ENCODE data around the gene DDIT4L.

- no peak for TF ChIP-seq CTCF (IDR thresholded peaks at IDR 0.05; ENCODE audit: extremely low read depth in 1 of 2, insufficient read depth in 1 of 2, low read depth in 1 of 2, low read length in 2 of 2)
- no peak for TF ChIP-seq FOS (IDR thresholded peaks at IDR 0.05; ENCODE audit: borderline replicate concordance, insufficient read depth, low read length)
Measured at GRCh38 chr4:100188829-100189228, 1.4 kb downstream of the DDIT4L start.

Data from endothelial cell of umbilical vein (primary cell).